ENCODE measurements around the gene RIPK4. TPM values are rescaled to one million over a fixed set of nuclear protein-coding genes. Genes with fewer than 3 reads are reported as not detected.

Gene RIPK4
- not detected in 2 replicates for total RNA-seq

GRCh38 chr21:41766883-41767605 lies at the start of gene RIPK4:
RIPK4 (minus strand) TSS chr21:41767052; CDS start chr21:41767041, 11 bp downstream.

Other genes with a start within 250 kb of the RIPK4 start
- gene PRDM15, start 112.3 kb upstream of the RIPK4 start, total RNA-seq, result 3.2 and 3.9 TPM in 2 replicates
- 21.1 and 35.3 TPM in 2 replicates for gene C2CD2, start 187.0 kb upstream of the RIPK4 start, total RNA-seq
- 3.6 and 6.5 TPM in 2 replicates for gene ZBTB21, start 243.3 kb upstream of the RIPK4 start, total RNA-seq